ENCODE results near the gene CRACDL. TPM values are rescaled to one million over a fixed set of nuclear protein-coding genes. Genes with fewer than 3 reads are reported as not detected.

Gene CRACDL
- total RNA-seq, 2 donors from 2014 or later = 4.1 to 20.8 TPM

- intact Hi-C loops (cut with DNase I) = no loop called here
- no peak for DNase-seq (ENCODE audit: low spot score)
- Histone ChIP-seq H3K4me3 (no peak overlapping the region), H3K27me3 (replicated peaks; ENCODE audit: insufficient read depth) (no peaks in the 10 kb centered on the region), H3K27ac (no peak overlapping the region), H3K36me3 (no peaks in the 10 kb centered on the region), H3K9me3 (no peaks in the 10 kb centered on the region), H3K4me1 (replicated peaks) (no peaks in the 10 kb centered on the region)
- 62% methylated on average over 7 of the region's 7 CpGs for WGBS
- TF ChIP-seq POLR2AphosphoS5 (IDR thresholded peaks at IDR 0.05) (peak; percentile 6), POLR2A (IDR thresholded peaks at IDR 0.05) (no peak), CTCF (IDR thresholded peaks at IDR 0.05) (no peak)
These were observed 102.7 kb downstream of the CRACDL start for GRCh38 chr2:98833172-98833916.

- H3K27ac ChIP-seq = no peak overlapping the region
- no peaks in the 10 kb centered on the region for H3K36me3 ChIP-seq
- TF ChIP-seq POLR2A (IDR thresholded peaks at IDR 0.05) (no peak), CTCF (IDR thresholded peaks at IDR 0.05) (no peak), POLR2AphosphoS5 (IDR thresholded peaks at IDR 0.05) (no peak)
- no peaks in the 10 kb centered on the region for H3K9me3 ChIP-seq
- WGBS = 92% methylated on average over 7 of the region's 7 CpGs
- H3K4me1 ChIP-seq (replicated peaks) = no peaks in the 10 kb centered on the region
- H3K27me3 ChIP-seq (replicated peaks; ENCODE audit: insufficient read depth) = no peaks in the 10 kb centered on the region
- no peak for DNase-seq (ENCODE audit: low spot score)
- H3K4me3 ChIP-seq = no peak overlapping the region
- intact Hi-C loops (cut with DNase I) = no loop called here
These were observed 103.9 kb downstream of the CRACDL start for GRCh38 chr2:98832172-98832571.

GRCh38 chr2:98830571-98831145, 105.4 kb downstream of the CRACDL start:
- no peak for TF ChIP-seq POLR2A (IDR thresholded peaks at IDR 0.05)
- TF ChIP-seq POLR2AphosphoS5 (IDR thresholded peaks at IDR 0.05) = no peak
- 90% methylated on average over 5 of the region's 5 CpGs for WGBS
- intact Hi-C loops (cut with DNase I) = no loop called here

GRCh38 chr2:98829581-98830270, 106.3 kb downstream of the CRACDL start:
- no peaks in the 10 kb centered on the region for H3K27me3 ChIP-seq (replicated peaks; ENCODE audit: insufficient read depth)
- H3K36me3 ChIP-seq = no peaks in the 10 kb centered on the region
- intact Hi-C loops (cut with DNase I) = no loop called here
- H3K4me1 ChIP-seq (replicated peaks) = no peaks in the 10 kb centered on the region
- no peak overlapping the region for H3K4me3 ChIP-seq
- TF ChIP-seq CTCF (IDR thresholded peaks at IDR 0.05) (no peak), POLR2AphosphoS5 (IDR thresholded peaks at IDR 0.05) (no peak), POLR2A (IDR thresholded peaks at IDR 0.05) (no peak)
- H3K27ac ChIP-seq = no peak overlapping the region
- 85% methylated on average over 6 of the region's 6 CpGs for WGBS
- no peak for DNase-seq (ENCODE audit: low spot score)
- no peaks in the 10 kb centered on the region for H3K9me3 ChIP-seq

More at GRCh38 chr2:98830571-98831145, 105.4 kb downstream of the CRACDL start:
- Histone ChIP-seq H3K27ac (no peak overlapping the region), H3K4me1 (replicated peaks) (no peaks in the 10 kb centered on the region), H3K27me3 (replicated peaks; ENCODE audit: insufficient read depth) (no peaks in the 10 kb centered on the region), H3K9me3 (no peaks in the 10 kb centered on the region), H3K36me3 (no peaks in the 10 kb centered on the region), H3K4me3 (no peak overlapping the region)
- DNase-seq (ENCODE audit: low spot score) = no peak

GRCh38 chr2:98828793-98829371, 107.1 kb downstream of the CRACDL start:
- Histone ChIP-seq H3K4me3 (no peak overlapping the region), H3K9me3 (no peaks in the 10 kb centered on the region), H3K27ac (no peak overlapping the region), H3K4me1 (replicated peaks) (no peaks in the 10 kb centered on the region), H3K36me3 (no peaks in the 10 kb centered on the region), H3K27me3 (replicated peaks; ENCODE audit: insufficient read depth) (no peaks in the 10 kb centered on the region)
- intact Hi-C loops (cut with DNase I) = no loop called here
- TF ChIP-seq CTCF (IDR thresholded peaks at IDR 0.05) (no peak), POLR2AphosphoS5 (IDR thresholded peaks at IDR 0.05) (peak; percentile 43)
- 59% methylated on average over 5 of the region's 5 CpGs for WGBS
- no peak for DNase-seq (ENCODE audit: low spot score)

Measured in prostate gland (tissue), 2 donors.